HUES64 (cell line): ENCODE data around the gene DNM3.

Source experiments
- H3K27ac ChIP-seq: 2 replicates; pipeline ENCODE4 v1.7.0; 2013; ENCODE audit warnings: low read depth, low read length, inconsistent platforms
- H3K27me3 ChIP-seq: 2 replicates; pipeline ENCODE4 v1.6.1; 2013; ENCODE audit warnings: mild to moderate bottlenecking, low read length; ENCODE audit not compliant: insufficient read depth
- H3K36me3 ChIP-seq: 2 replicates; pipeline ENCODE4 v1.6.1; 2013; ENCODE audit warnings: mild to moderate bottlenecking, low read length; ENCODE audit not compliant: insufficient read depth
- H3K4me1 ChIP-seq: 2 replicates; pipeline ENCODE4 v1.6.1; 2013; ENCODE audit warnings: mild to moderate bottlenecking, low read length, moderate library complexity; ENCODE audit not compliant: insufficient read depth
- H3K4me3 ChIP-seq: 2 replicates; pipeline ENCODE4 v1.5.1; 2013; ENCODE audit warnings: mild to moderate bottlenecking, low read length, moderate library complexity
- H3K9ac ChIP-seq: 2 replicates; pipeline ENCODE4 v1.6.1; 2013; ENCODE audit warnings: mild to moderate bottlenecking, low read depth, low read length
- H3K9me3 ChIP-seq: 2 replicates; pipeline ENCODE4 v1.6.1; 2013; ENCODE audit warnings: low read depth, low read length; ENCODE audit not compliant: insufficient read depth
- WGBS: fragments of 150-250, 120-280 bp; methylation state at CpG from one replicate; pipeline ENCODE4 v1.1.7; 2013; ENCODE audit warnings: missing lambda C conversion rate; 5-methylcytosine and 5-hydroxymethylcytosine counted together

Gene DNM3

DNA sequence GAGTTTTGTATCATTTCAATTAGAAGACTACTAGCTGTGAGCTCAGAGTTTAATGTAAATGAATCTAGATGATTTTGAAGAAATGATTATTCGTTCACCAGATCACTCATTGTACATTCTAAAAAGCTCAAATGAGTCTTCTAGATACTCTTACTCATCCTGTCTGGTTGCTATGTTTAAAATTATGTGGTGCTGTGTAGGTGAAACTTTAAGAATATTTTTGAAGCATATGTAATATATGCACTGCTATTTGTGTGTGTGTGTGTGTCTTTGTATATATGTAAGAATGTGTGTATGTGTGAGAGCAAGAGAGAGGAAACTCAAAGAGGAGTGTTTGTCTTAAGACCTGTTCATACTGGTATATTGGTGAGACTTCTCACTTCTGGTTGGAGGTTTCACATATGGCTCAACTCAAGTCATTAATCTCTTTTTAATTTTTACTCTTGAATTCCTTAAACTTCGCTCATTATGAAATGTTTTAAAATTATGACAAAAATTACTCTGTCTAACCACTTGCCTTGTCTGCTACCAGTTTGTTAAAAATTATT lies 570.6 kb downstream of the DNM3 start:
- Histone ChIP-seq H3K4me3 (no peak overlapping the region), H3K27ac (no peak overlapping the region), H3K9me3 (no peaks in the 10 kb centered on the region), H3K9ac (no peak overlapping the region), H3K27me3 (no peaks in the 10 kb centered on the region), H3K4me1 (peaks cover 7% of the 10 kb centered on the region; the same call in 1 of the 2 replicates), H3K36me3 (no peaks in the 10 kb centered on the region)
- WGBS, result no CpG with 5 or more reads among the region's 2 CpGs

- no peaks in the 10 kb centered on the region for H3K9me3 ChIP-seq
- H3K4me3 ChIP-seq, result no peak overlapping the region
- no peak overlapping the region for H3K27ac ChIP-seq
- H3K36me3 ChIP-seq, result no peaks in the 10 kb centered on the region
- no peaks in the 10 kb centered on the region for H3K27me3 ChIP-seq
- H3K9ac ChIP-seq, result no peak overlapping the region
- H3K4me1 ChIP-seq, result peaks cover 18% of the 10 kb centered on the region; the same call in 1 of the 2 replicates
These were observed 573.0 kb downstream of the DNM3 start for GRCh38 chr1:172414331-172414730.

DNA sequence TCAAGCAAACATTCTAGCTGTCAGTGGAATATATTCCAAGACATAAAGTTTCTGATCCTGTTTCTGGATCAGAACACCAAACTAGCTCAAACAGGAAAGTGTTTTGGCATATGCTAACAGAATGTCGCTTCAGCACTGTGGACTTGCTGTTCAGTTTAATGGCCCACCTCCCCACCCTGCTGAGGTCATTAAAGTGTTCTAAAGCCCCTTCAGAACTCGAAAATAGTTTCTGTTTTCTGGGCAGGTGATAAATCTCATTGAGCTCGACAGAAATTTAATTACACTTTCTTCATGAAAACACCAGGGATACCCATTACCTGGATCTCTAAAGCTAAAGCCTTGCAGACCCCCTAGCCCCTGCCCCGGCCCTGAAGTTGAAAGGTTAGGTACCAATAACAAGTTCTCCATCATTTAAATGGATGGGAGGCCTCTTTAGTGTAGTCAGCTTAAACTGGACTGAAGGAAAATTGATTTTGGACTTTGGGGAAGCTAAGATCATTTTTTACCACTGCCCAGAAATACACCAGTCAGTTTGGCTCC lies 575.3 kb downstream of the DNM3 start:
- H3K4me3 ChIP-seq, result no peak overlapping the region
- H3K9ac ChIP-seq, result no peak overlapping the region
- peaks cover 18% of the 10 kb centered on the region; the same call in 1 of the 2 replicates for H3K4me1 ChIP-seq
- no peaks in the 10 kb centered on the region for H3K9me3 ChIP-seq
- H3K27me3 ChIP-seq, result no peaks in the 10 kb centered on the region
- 81% methylated on average over 4 of the region's 4 CpGs for WGBS
- no peaks in the 10 kb centered on the region for H3K36me3 ChIP-seq
- H3K27ac ChIP-seq, result no peak overlapping the region

DNA sequence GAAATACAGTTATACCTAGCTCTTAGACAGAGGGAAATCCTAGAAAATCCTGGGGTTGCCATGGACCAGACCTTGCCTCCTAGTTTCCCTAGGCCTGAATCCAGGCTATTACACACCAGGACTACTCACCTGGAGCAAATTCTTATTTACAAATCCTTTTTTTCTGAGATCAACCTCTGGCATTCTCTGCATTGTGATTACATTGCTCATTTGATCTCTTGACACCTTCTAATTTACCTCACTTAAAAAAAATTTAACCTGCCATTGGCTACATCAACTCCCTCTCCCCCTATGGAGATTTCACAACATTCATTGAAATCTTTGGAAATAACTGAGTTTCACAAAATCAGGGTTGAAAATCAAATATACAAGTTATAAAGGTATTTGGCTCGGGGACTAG lies 576.3 kb downstream of the DNM3 start:
- no peak overlapping the region for H3K4me3 ChIP-seq
- WGBS, result 94% methylated on average over 1 of the region's 1 CpG

DNA sequence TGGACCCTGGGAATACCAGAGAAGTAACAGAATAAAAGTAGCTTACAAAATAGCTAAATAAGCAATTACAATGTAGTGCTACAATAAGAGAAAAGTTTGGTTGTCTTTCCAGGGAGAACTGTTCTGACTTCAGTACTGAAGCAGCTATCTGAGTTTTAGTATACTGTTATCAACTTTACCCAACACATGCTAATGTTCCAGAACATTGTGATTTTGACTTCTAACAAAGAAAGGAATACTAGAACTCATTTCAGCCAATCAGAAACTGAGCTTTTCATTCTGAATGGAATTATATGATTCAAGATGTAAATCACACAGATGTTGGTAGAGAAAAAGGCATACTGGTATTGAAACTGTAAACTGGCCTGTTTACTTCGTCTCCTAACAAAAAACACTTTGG lies 579.1 kb downstream of the DNM3 start, which contains the start of gene C1orf105:
Gene C1orf105 (plus strand): TSS at position 301 of the 400 bp plus-strand sequence. CDS start 201 bp downstream, outside the sequence.
- WGBS, result 94% methylated on average over 1 of the region's 1 CpG
- no peak within 1 kb of the TSS for H3K4me3 ChIP-seq
- H3K36me3 ChIP-seq, result no peaks in the 10 kb centered on the region
- no peak within 1 kb of the TSS for H3K9ac ChIP-seq
- H3K27ac ChIP-seq, result no peak within 1 kb of the TSS
- H3K27me3 ChIP-seq, result no peaks in the 10 kb centered on the region
- peaks cover 22% of the 10 kb centered on the region; the same call in 1 of the 2 replicates for H3K4me1 ChIP-seq
- no peaks in the 10 kb centered on the region for H3K9me3 ChIP-seq

More for the DNA sequence above, 576.3 kb downstream of the DNM3 start:
- H3K36me3 ChIP-seq, result no peaks in the 10 kb centered on the region
- H3K27me3 ChIP-seq, result no peaks in the 10 kb centered on the region
- H3K4me1 ChIP-seq, result peaks cover 22% of the 10 kb centered on the region; the same call in 1 of the 2 replicates
- peak overlapping the region; percentile 8; the same call in 1 of the 2 replicates for H3K27ac ChIP-seq
- H3K9ac ChIP-seq, result no peak overlapping the region
- no peaks in the 10 kb centered on the region for H3K9me3 ChIP-seq

DNA sequence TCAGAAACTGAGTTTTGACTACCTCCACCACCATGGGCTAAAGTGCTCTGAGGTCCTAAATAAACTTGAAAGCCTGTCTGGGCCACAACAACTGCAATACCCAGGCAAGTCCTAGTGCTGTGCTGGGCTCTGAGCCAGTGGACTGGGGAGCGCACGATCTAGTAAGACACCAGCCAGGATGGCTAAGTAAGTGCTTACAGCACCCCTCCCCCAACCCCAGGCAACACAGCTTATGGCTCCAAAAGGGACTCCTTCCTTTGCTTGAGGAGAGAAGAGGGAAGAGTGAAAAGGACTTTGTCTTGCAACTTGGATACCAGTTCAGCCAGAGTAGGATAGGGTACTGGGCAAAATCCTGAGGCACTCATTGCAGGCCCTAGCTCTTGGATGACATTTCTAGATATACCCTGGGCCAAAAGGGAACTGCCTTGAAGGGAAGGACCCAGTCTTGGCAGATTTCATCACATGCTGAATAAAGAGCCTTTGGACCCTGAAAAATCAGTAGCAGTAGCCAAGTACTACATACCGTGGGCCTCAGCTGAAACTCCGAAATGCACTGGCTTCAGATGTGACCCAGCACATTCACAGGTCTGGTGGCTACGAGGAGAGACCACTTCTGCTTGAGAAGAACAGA lies 580.8 kb downstream of the DNM3 start:
- Histone ChIP-seq H3K27ac (no peak overlapping the region), H3K9ac (no peak overlapping the region), H3K27me3 (no peaks in the 10 kb centered on the region), H3K9me3 (no peaks in the 10 kb centered on the region), H3K36me3 (no peaks in the 10 kb centered on the region), H3K4me1 (peaks cover 22% of the 10 kb centered on the region), H3K4me3 (no peak overlapping the region)
- WGBS, result 94% methylated on average over 5 of the region's 5 CpGs

DNA sequence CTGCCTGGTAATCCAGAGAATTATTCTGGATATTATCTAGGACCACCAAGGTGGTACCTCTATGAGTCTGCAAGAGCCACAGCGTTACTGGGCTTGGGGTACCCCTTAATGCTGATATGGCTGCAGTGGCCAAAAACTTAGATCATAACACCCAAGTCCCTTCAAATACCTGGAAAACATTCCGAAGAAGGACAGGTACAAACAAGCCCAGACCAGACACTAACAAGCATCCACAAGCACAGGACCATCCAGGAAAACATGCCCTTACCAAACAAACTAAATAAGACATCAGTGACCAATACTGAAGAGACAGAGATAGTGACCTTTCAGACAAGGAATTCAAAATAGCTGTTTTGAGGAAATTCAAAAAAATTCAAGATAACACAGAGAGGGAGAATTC lies 582.0 kb downstream of the DNM3 start:
- Histone ChIP-seq H3K4me1 (peaks cover 10% of the 10 kb centered on the region), H3K9me3 (no peaks in the 10 kb centered on the region), H3K4me3 (no peak overlapping the region), H3K9ac (no peak overlapping the region), H3K27ac (no peak overlapping the region), H3K36me3 (no peaks in the 10 kb centered on the region), H3K27me3 (no peaks in the 10 kb centered on the region)
- 92% methylated on average over 2 of the region's 2 CpGs for WGBS

DNA sequence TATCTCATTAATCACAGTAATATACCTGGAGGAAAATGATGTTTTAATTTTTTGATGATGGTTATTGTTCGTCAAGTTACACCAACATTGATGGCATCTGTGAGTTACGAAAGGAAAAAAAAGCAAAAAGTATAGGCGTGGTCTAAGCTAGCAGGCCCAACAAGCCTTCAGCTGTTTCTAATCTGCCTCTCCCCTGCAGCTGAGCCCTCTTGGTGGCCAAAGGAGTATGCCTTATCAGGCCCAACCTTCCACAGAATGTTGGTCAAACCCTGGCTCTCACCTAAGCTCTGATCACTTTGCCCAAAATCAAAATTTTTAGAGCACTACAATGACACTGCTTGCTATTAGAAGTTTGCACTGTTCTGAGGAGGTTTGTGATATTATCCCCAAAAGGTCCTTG lies 584.0 kb downstream of the DNM3 start:
- H3K9me3 ChIP-seq, result no peaks in the 10 kb centered on the region
- H3K4me1 ChIP-seq, result peaks cover 10% of the 10 kb centered on the region
- no peak overlapping the region for H3K27ac ChIP-seq
- H3K4me3 ChIP-seq, result no peak overlapping the region
- H3K27me3 ChIP-seq, result no peaks in the 10 kb centered on the region
- no peak overlapping the region for H3K9ac ChIP-seq
- no peaks in the 10 kb centered on the region for H3K36me3 ChIP-seq
- WGBS, result 95% methylated on average over 3 of the region's 3 CpGs

- H3K4me3 ChIP-seq, result no peak overlapping the region
- no peaks in the 10 kb centered on the region for H3K36me3 ChIP-seq
- H3K27me3 ChIP-seq, result no peaks in the 10 kb centered on the region
- no peaks in the 10 kb centered on the region for H3K9me3 ChIP-seq
- H3K4me1 ChIP-seq, result peaks cover 12% of the 10 kb centered on the region
- no peak overlapping the region for H3K9ac ChIP-seq
- H3K27ac ChIP-seq, result no peak overlapping the region
- WGBS, result 95% methylated on average over 2 of the region's 2 CpGs
These were observed 585.9 kb downstream of the DNM3 start for GRCh38 chr1:172427191-172427590.

GRCh38 chr1:172429331-172430127 lies 588.2 kb downstream of the DNM3 start:
- 95% methylated on average over 1 of the region's 1 CpG for WGBS
- H3K27me3 ChIP-seq, result no peaks in the 10 kb centered on the region
- no peak overlapping the region for H3K4me3 ChIP-seq
- no peaks in the 10 kb centered on the region for H3K36me3 ChIP-seq
- peaks cover 12% of the 10 kb centered on the region for H3K4me1 ChIP-seq
- H3K9ac ChIP-seq, result no peak overlapping the region
- no peaks in the 10 kb centered on the region for H3K9me3 ChIP-seq
- no peak overlapping the region for H3K27ac ChIP-seq

GRCh38 chr1:172430128-172430454 lies 588.8 kb downstream of the DNM3 start:
- Histone ChIP-seq H3K9ac (no peak overlapping the region), H3K4me1 (peaks cover 12% of the 10 kb centered on the region), H3K27me3 (no peaks in the 10 kb centered on the region), H3K9me3 (no peaks in the 10 kb centered on the region), H3K4me3 (no peak overlapping the region), H3K36me3 (no peaks in the 10 kb centered on the region), H3K27ac (no peak overlapping the region)
- no CpG with 5 or more reads among the region's 1 CpG for WGBS
